Neural progenitor cell (in vitro differentiated cells): ENCODE data around the gene HDAC8. TPM values are rescaled to one million over a fixed set of nuclear protein-coding genes. Genes with fewer than 3 reads are reported as not detected.

Experiments used
- DNase-seq: peaks from one replicate; pipeline ENCODE4 v3.0.0-alpha.2; 2016; ENCODE audit warnings: low spot score
- H2AFZ ChIP-seq: fragments of 200-600 bp; sonication (generic); replicated peaks from 2 replicates; pipeline ENCODE4 v1.6.1; 2016; ENCODE audit warnings: antibody characterized with exemption
- H3F3A ChIP-seq: fragments of 200-600 bp; sonication (generic); 2 replicates; pipeline ENCODE4 v1.6.1; 2016; ENCODE audit warnings: antibody characterized with exemption, low read depth
- H3K27ac ChIP-seq: fragments of 200-600 bp; sonication (generic); 2 replicates; pipeline ENCODE4 v1.5.1; 2016; ENCODE audit warnings: mild to moderate bottlenecking
- H3K27me3 ChIP-seq: fragments of 200-600 bp; sonication (generic); 2 replicates; pipeline ENCODE4 v1.6.1; 2016; ENCODE audit warnings: mild to moderate bottlenecking, moderate library complexity
- H3K36me3 ChIP-seq: fragments of 200-600 bp; sonication (generic); 2 replicates; pipeline ENCODE4 v1.5.1; 2016
- H3K4me1 ChIP-seq: fragments of 200-600 bp; sonication (generic); 2 replicates; pipeline ENCODE4 v1.6.1; 2016; ENCODE audit warnings: mixed run types
- H3K4me2 ChIP-seq: fragments of 200-600 bp; sonication (generic); 2 replicates; pipeline ENCODE4 v1.6.1; 2016
- H3K4me3 ChIP-seq: fragments of 200-600 bp; sonication (generic); 2 replicates; pipeline ENCODE4 v1.5.1; 2016
- H3K79me2 ChIP-seq: fragments of 200-600 bp; sonication (generic); 2 replicates; pipeline ENCODE4 v1.6.1; 2016; ENCODE audit warnings: low read depth
- H3K9ac ChIP-seq: fragments of 200-600 bp; sonication (generic); 2 replicates; pipeline ENCODE4 v1.6.1; 2016
- H3K9me3 ChIP-seq: fragments of 200-600 bp; sonication (generic); 2 replicates; pipeline ENCODE4 v1.5.1; 2016; ENCODE audit warnings: low read depth
- H4K20me1 ChIP-seq: fragments of 200-600 bp; sonication (generic); 2 replicates; pipeline ENCODE4 v1.6.1; 2016; ENCODE audit warnings: low read depth
- H3K27ac Mint-ChIP-seq: 3 replicates; pipeline ENCODE4 v1.8.0; 2021; ENCODE audit warnings: mixed read lengths
- H3K27me3 Mint-ChIP-seq: 2 replicates; pipeline ENCODE4 v1.8.0; 2022; ENCODE audit warnings: low read depth, mild to moderate bottlenecking, inconsistent platforms, moderate library complexity, mixed read lengths; ENCODE audit not compliant: insufficient read depth
- H3K36me3 Mint-ChIP-seq: 3 replicates; pipeline ENCODE4 v1.8.0; 2021; ENCODE audit warnings: mixed read lengths
- H3K4me1 Mint-ChIP-seq: 3 replicates; pipeline ENCODE4 v1.8.0; 2021; ENCODE audit warnings: mixed read lengths
- H3K4me3 Mint-ChIP-seq: 3 replicates; pipeline ENCODE4 v1.8.0; 2021; ENCODE audit warnings: mild to moderate bottlenecking, moderate library complexity, mixed read lengths
- H3K9me3 Mint-ChIP-seq: 3 replicates; pipeline ENCODE4 v1.8.0; 2020; ENCODE audit warnings: mixed read lengths
- CTCF ChIP-seq: fragments of 200-600 bp; sonication (generic); IDR thresholded peaks from 2 replicates; pipeline ENCODE4 v1.5.1; 2017; ENCODE audit warnings: antibody characterized with exemption, mild to moderate bottlenecking
- EZH2 ChIP-seq: fragments of 200-600 bp; sonication (generic); IDR thresholded peaks from 2 replicates; pipeline ENCODE4 v1.6.1; 2017; ENCODE audit warnings: antibody characterized with exemption, mild to moderate bottlenecking, moderate library complexity
- EZH2phosphoT487 ChIP-seq: fragments of 200-600 bp; sonication (generic); IDR thresholded peaks from 2 replicates; pipeline ENCODE4 v1.6.1; 2017; ENCODE audit warnings: antibody characterized with exemption
- total RNA-seq: library from RNA; depleted of rRNA; stranded (reverse); fragments of >200 nt; gene quantifications from 2 replicates; pipeline ENCODE4 v1.2.3, GENCODE V29; 2015; ENCODE audit warnings: low replicate concordance

The HDAC8 gene
- total RNA-seq, 1 donor from 2014 or later = 37.8 TPM

DNA sequence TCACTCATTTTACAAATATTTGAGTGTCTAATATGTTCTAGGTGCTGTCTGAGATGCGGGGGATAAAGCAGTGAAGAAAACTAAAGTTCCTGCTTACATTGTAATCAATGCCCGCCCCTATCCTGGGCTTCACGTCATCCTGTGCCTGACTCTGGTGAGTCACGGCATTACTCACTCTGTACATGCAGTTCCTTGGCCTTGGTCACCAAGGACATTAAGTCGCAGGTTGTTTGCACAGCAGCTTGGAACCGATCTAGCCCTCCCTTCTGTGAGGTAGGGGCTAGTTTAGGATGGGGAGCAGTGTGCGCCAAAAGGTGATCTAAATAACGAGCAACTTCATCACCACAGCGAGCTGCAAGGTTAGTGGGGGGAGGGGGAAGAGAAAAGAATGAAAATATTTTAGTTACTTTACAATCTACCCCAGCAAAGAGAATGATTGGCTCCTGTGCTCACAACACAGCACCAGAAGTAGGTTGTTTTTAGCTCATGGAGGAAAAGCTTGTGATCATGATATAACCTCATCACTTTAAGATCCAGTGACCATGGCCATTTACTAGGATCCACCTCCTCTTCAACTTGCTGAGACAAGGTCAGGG, 48.0 kb upstream of the HDAC8 start:
- Histone ChIP-seq H3K27ac (no peak overlapping the region), H3K36me3 (no peaks in the 10 kb centered on the region), H3K9me3 (no peaks in the 10 kb centered on the region), H3K27me3 (no peaks in the 10 kb centered on the region), H4K20me1 (no peaks in the 10 kb centered on the region), H3K9ac (no peak overlapping the region), H3K4me1 (no peaks in the 10 kb centered on the region), H3K4me2 (no peak overlapping the region), H3K4me3 (no peak overlapping the region), H3F3A (no peaks in the 10 kb centered on the region), H3K79me2 (no peaks in the 10 kb centered on the region), H2AFZ (no peak overlapping the region)
- TF ChIP-seq CTCF (no peak), EZH2phosphoT487 (no peak), EZH2 (no peak)
- Mint-ChIP-seq H3K4me3 (no peak overlapping the region), H3K27me3 (no peaks in the 10 kb centered on the region), H3K9me3 (no peaks in the 10 kb centered on the region), H3K36me3 (no peaks in the 10 kb centered on the region), H3K4me1 (no peaks in the 10 kb centered on the region), H3K27ac (no peak overlapping the region)
- no peak for DNase-seq

DNA sequence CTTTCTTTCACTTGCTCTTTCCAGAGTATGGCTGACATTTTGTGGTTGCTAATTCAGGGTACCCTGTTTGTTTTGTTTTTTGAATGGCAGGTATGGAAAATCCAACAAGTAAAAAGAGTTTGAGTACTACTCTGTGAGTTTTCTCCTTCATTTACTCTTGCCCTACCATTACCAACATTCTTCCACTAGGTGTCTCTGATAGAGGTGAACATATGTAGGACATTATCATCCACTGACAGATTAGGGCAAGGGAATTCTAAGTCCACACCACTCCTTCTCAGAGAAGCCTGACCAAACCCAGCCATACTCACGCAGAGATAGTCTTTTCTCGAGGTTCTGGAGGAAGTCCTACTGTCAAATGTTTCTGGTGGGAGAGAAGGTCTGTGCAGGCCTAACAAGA, 36.7 kb upstream of the HDAC8 start:
- no peak overlapping the region for H3K4me3 ChIP-seq
- H3K9me3 ChIP-seq = peaks cover 7% of the 10 kb centered on the region
- TF ChIP-seq EZH2 (no peak), CTCF (no peak), EZH2phosphoT487 (no peak)
- H3K4me2 ChIP-seq = no peak overlapping the region
- Mint-ChIP-seq H3K4me3 (no peak overlapping the region), H3K4me1 (no peaks in the 10 kb centered on the region), H3K27me3 (no peaks in the 10 kb centered on the region), H3K9me3 (no peaks in the 10 kb centered on the region), H3K36me3 (no peaks in the 10 kb centered on the region), H3K27ac (no peak overlapping the region)
- H3K9ac ChIP-seq = no peak overlapping the region
- H3F3A ChIP-seq = no peaks in the 10 kb centered on the region
- no peaks in the 10 kb centered on the region for H4K20me1 ChIP-seq
- no peak for DNase-seq
- H3K36me3 ChIP-seq = no peaks in the 10 kb centered on the region
- H3K4me1 ChIP-seq = no peaks in the 10 kb centered on the region
- H3K79me2 ChIP-seq = no peaks in the 10 kb centered on the region
- H2AFZ ChIP-seq = no peak overlapping the region
- H3K27ac ChIP-seq = no peak overlapping the region
- H3K27me3 ChIP-seq = no peaks in the 10 kb centered on the region

GRCh38 chrX:72604705-72605104, 32.1 kb upstream of the HDAC8 start:
- H3K9me3 Mint-ChIP-seq = no peaks in the 10 kb centered on the region
- H3K4me3 Mint-ChIP-seq = no peak overlapping the region

More at GRCh38 chrX:72604705-72605104, 32.1 kb upstream of the HDAC8 start:
- H3F3A ChIP-seq = no peaks in the 10 kb centered on the region
- no peaks in the 10 kb centered on the region for H3K9me3 ChIP-seq
- H4K20me1 ChIP-seq = no peaks in the 10 kb centered on the region
- H3K27ac ChIP-seq = no peak overlapping the region
- no peak overlapping the region for H3K4me3 ChIP-seq
- H2AFZ ChIP-seq = no peak overlapping the region
- Mint-ChIP-seq H3K27me3 (no peaks in the 10 kb centered on the region), H3K36me3 (no peaks in the 10 kb centered on the region), H3K27ac (no peak overlapping the region), H3K4me1 (no peaks in the 10 kb centered on the region)
- no peaks in the 10 kb centered on the region for H3K36me3 ChIP-seq
- H3K4me1 ChIP-seq = no peaks in the 10 kb centered on the region
- DNase-seq = no peak
- H3K9ac ChIP-seq = no peak overlapping the region
- H3K27me3 ChIP-seq = no peaks in the 10 kb centered on the region
- TF ChIP-seq EZH2 (no peak), EZH2phosphoT487 (no peak), CTCF (no peak)
- H3K79me2 ChIP-seq = no peaks in the 10 kb centered on the region
- H3K4me2 ChIP-seq = no peak overlapping the region
